ENCODE measurements around the gene PRKAR2B. TPM values are rescaled to one million over a fixed set of nuclear protein-coding genes. Genes with fewer than 3 reads are reported as not detected.
"Not testable (repeated sequence)": the region's sequence is repeated elsewhere in the genome, so short reads cannot be mapped to it uniquely, and the experiment has no call there.

PRKAR2B gene
- total RNA-seq, 1 donor from 2014 or later, result 7.9 TPM

- H3K9me3 ChIP-seq, result no peaks in the 10 kb centered on the region
- DNase-seq (no peak), ATAC-seq (no peak)
- H3K27ac ChIP-seq, result no peak overlapping the region
- TF ChIP-seq CTCF (IDR thresholded peaks at IDR 0.05), result no peak
- no peak overlapping the region for H3K4me3 ChIP-seq
- H3K27me3 ChIP-seq, result peaks cover 28% of the 10 kb centered on the region
- H3K36me3 ChIP-seq, result no peaks in the 10 kb centered on the region
- intact Hi-C loops (cut with DNase I), result no loop called here
- H3K4me1 ChIP-seq, result peaks cover 12% of the 10 kb centered on the region
Measured at GRCh38 chr7:107049971-107050532, 5.5 kb downstream of the PRKAR2B start.

- Histone ChIP-seq H3K27me3 (peaks cover 25% of the 10 kb centered on the region), H3K4me1 (no peaks in the 10 kb centered on the region), H3K27ac (no peak overlapping the region), H3K9me3 (no peaks in the 10 kb centered on the region), H3K4me3 (no peak overlapping the region), H3K36me3 (no peaks in the 10 kb centered on the region)
- intact Hi-C loops (cut with DNase I), result no loop called here
- no peak for ATAC-seq
- no peak for DNase-seq
- TF ChIP-seq CTCF (IDR thresholded peaks at IDR 0.05), result no peak
Measured at GRCh38 chr7:107051376-107051775, 6.9 kb downstream of the PRKAR2B start.

- ATAC-seq; intact Hi-C loops (cut with DNase I); H3K4me1 ChIP-seq; H3K36me3 ChIP-seq; DNase-seq; H3K4me3 ChIP-seq; H3K9me3 ChIP-seq; H3K27ac ChIP-seq; H3K27me3 ChIP-seq: not testable (repeated sequence)
Measured at GRCh38 chr7:107054965-107055364, 10.5 kb downstream of the PRKAR2B start.

- H3K36me3 ChIP-seq; intact Hi-C loops (cut with DNase I); DNase-seq; H3K27me3 ChIP-seq; H3K4me1 ChIP-seq; H3K9me3 ChIP-seq; ATAC-seq; H3K27ac ChIP-seq; H3K4me3 ChIP-seq: not testable (repeated sequence)
Measured at GRCh38 chr7:107056058-107056457, 11.6 kb downstream of the PRKAR2B start.

- Histone ChIP-seq H3K4me1 (no peaks in the 10 kb centered on the region), H3K27me3 (no peaks in the 10 kb centered on the region), H3K27ac (no peak overlapping the region), H3K9me3 (no peaks in the 10 kb centered on the region), H3K4me3 (no peak overlapping the region), H3K36me3 (no peaks in the 10 kb centered on the region)
- ATAC-seq (no peak), DNase-seq (no peak)
- no peak for TF ChIP-seq CTCF (IDR thresholded peaks at IDR 0.05)
- intact Hi-C loops (cut with DNase I), result no loop called here
Measured at GRCh38 chr7:107056728-107057473, 12.4 kb downstream of the PRKAR2B start.

- Histone ChIP-seq H3K36me3 (no peaks in the 10 kb centered on the region), H3K4me3 (no peak overlapping the region), H3K9me3 (no peaks in the 10 kb centered on the region), H3K27me3 (no peaks in the 10 kb centered on the region), H3K4me1 (no peaks in the 10 kb centered on the region), H3K27ac (no peak overlapping the region)
- no peak for TF ChIP-seq CTCF (IDR thresholded peaks at IDR 0.05)
- DNase-seq (no peak), ATAC-seq (no peak)
- intact Hi-C loops (cut with DNase I), result no loop called here
Measured at GRCh38 chr7:107057474-107057833, 12.9 kb downstream of the PRKAR2B start.

All from upper lobe of right lung (tissue), 1 donor.